NCI-H2107 treated with DMSO at 0.1 percent for 48 hours (cell line): ENCODE data around the gene GALNT10.

Experiments used
- DNase-seq: peaks from one replicate; lab custom pipeline; 2025; ENCODE audit not compliant: unreplicated experiment; lab: John Stamatoyannopoulos, UW

Gene GALNT10

GRCh38 chr5:154287136-154287535 is 96.6 kb downstream of the GALNT10 start:
- DNase-seq, result no peak

- DNase-seq, result no peak
These were observed 97.6 kb downstream of the GALNT10 start for GRCh38 chr5:154288145-154288544.

GRCh38 chr5:154291917-154292316 is 101.4 kb downstream of the GALNT10 start:
- DNase-seq, result no peak

GRCh38 chr5:154293219-154293618 is 102.7 kb downstream of the GALNT10 start:
- no peak for DNase-seq

- DNase-seq, result no peak
These were observed 105.0 kb downstream of the GALNT10 start for GRCh38 chr5:154295551-154295950.

GRCh38 chr5:154296525-154297159 is 106.1 kb downstream of the GALNT10 start:
- DNase-seq, result no peak

- DNase-seq, result no peak
These were observed 107.5 kb downstream of the GALNT10 start for GRCh38 chr5:154298065-154298464.

- no peak for DNase-seq
These were observed 109.8 kb downstream of the GALNT10 start for GRCh38 chr5:154300207-154300883.

GRCh38 chr5:154301726-154302125 is 111.2 kb downstream of the GALNT10 start:
- DNase-seq, result no peak

- no peak for DNase-seq
These were observed 111.6 kb downstream of the GALNT10 start for GRCh38 chr5:154302161-154302560.

GRCh38 chr5:154303133-154303532 is 112.6 kb downstream of the GALNT10 start:
- DNase-seq, result no peak

- no peak for DNase-seq
These were observed 118.2 kb downstream of the GALNT10 start for GRCh38 chr5:154308443-154309370.

GRCh38 chr5:154309371-154309745 is 118.8 kb downstream of the GALNT10 start:
- no peak for DNase-seq

- no peak for DNase-seq
These were observed 119.3 kb downstream of the GALNT10 start for GRCh38 chr5:154309805-154310204.

- DNase-seq, result no peak
These were observed 120.8 kb downstream of the GALNT10 start for GRCh38 chr5:154311362-154311761.

- DNase-seq, result no peak
These were observed 121.5 kb downstream of the GALNT10 start for GRCh38 chr5:154312000-154312399.

- no peak for DNase-seq
These were observed 122.0 kb downstream of the GALNT10 start for GRCh38 chr5:154312576-154312975.

- no peak for DNase-seq
These were observed 123.0 kb downstream of the GALNT10 start for GRCh38 chr5:154313360-154314017.

- no peak for DNase-seq
These were observed 124.7 kb downstream of the GALNT10 start for GRCh38 chr5:154315196-154315595.

- DNase-seq, result no peak
These were observed 125.2 kb downstream of the GALNT10 start for GRCh38 chr5:154315756-154316155.

GRCh38 chr5:154316223-154316935 is 125.8 kb downstream of the GALNT10 start:
- DNase-seq, result no peak
